Measurements from ENCODE around the gene BUB1.

BUB1 gene

GRCh38 chr2:110714452-110715224 lies 36.8 kb upstream of the BUB1 start:
- no peak for DNase-seq
- Histone ChIP-seq H3K9me3 (replicated peaks; ENCODE audit: insufficient read depth, low read length) (no peaks in the 10 kb centered on the region), H3K4me2 (ENCODE audit: low read depth, low read length) (no peak overlapping the region)

GRCh38 chr2:110713513-110714362 lies 35.9 kb upstream of the BUB1 start:
- Histone ChIP-seq H3K79me2 (ENCODE audit: low read length) (no peaks in the 10 kb centered on the region), H3K4me2 (ENCODE audit: low read depth, low read length) (peak overlapping the region; percentile 35), H3K27ac (ENCODE audit: low read length) (peak overlapping the region; percentile 71), H3K4me1 (ENCODE audit: low read length) (peaks cover 22% of the 10 kb centered on the region), H3K4me3 (ENCODE audit: low read length) (no peak overlapping the region), H3K36me3 (replicated peaks; ENCODE audit: insufficient read depth, low read length) (no peaks in the 10 kb centered on the region), H3F3A (ENCODE audit: insufficient read depth, low read length) (peaks cover 8% of the 10 kb centered on the region), H3K9ac (ENCODE audit: low read length) (peak overlapping the region; percentile 27; the same call in 1 of the 2 replicates), H3K27me3 (replicated peaks; ENCODE audit: insufficient read depth, low read length) (no peaks in the 10 kb centered on the region), H4K20me1 (ENCODE audit: insufficient read depth, low read length) (no peaks in the 10 kb centered on the region), H3K9me2 (replicated peaks; ENCODE audit: insufficient read depth, low read length) (no peaks in the 10 kb centered on the region), H3K9me3 (replicated peaks; ENCODE audit: insufficient read depth, low read length) (no peaks in the 10 kb centered on the region), H2AFZ (ENCODE audit: low read length) (peak overlapping the region; percentile 8)
- TF ChIP-seq CTCF (IDR thresholded peaks at IDR 0.05; ENCODE audit: low read length), result no peak
- no peak for TF ChIP-seq EZH2 (optimal IDR thresholded peaks at IDR 0.05; ENCODE audit: low read depth, low read length)
- TF ChIP-seq EZH2phosphoT487 (IDR thresholded peaks at IDR 0.05; ENCODE audit: low read length), result no peak
- DNase-seq, result peak; percentile 91

More at GRCh38 chr2:110714452-110715224, 36.8 kb upstream of the BUB1 start:
- Histone ChIP-seq H3K36me3 (replicated peaks; ENCODE audit: insufficient read depth, low read length) (no peaks in the 10 kb centered on the region), H2AFZ (ENCODE audit: low read length) (no peak overlapping the region), H3K4me3 (ENCODE audit: low read length) (no peak overlapping the region), H3K27me3 (replicated peaks; ENCODE audit: insufficient read depth, low read length) (no peaks in the 10 kb centered on the region), H3K4me1 (ENCODE audit: low read length) (peaks cover 22% of the 10 kb centered on the region), H4K20me1 (ENCODE audit: insufficient read depth, low read length) (no peaks in the 10 kb centered on the region), H3K79me2 (ENCODE audit: low read length) (no peaks in the 10 kb centered on the region), H3K27ac (ENCODE audit: low read length) (no peak overlapping the region), H3K9ac (ENCODE audit: low read length) (no peak overlapping the region), H3F3A (ENCODE audit: insufficient read depth, low read length) (peaks cover 8% of the 10 kb centered on the region), H3K9me2 (replicated peaks; ENCODE audit: insufficient read depth, low read length) (no peaks in the 10 kb centered on the region)
- TF ChIP-seq CTCF (IDR thresholded peaks at IDR 0.05; ENCODE audit: low read length) (no peak), EZH2phosphoT487 (IDR thresholded peaks at IDR 0.05; ENCODE audit: low read length) (no peak), EZH2 (optimal IDR thresholded peaks at IDR 0.05; ENCODE audit: low read depth, low read length) (no peak)

GRCh38 chr2:110712737-110713136 lies 34.9 kb upstream of the BUB1 start:
- Histone ChIP-seq H3K27me3 (replicated peaks; ENCODE audit: insufficient read depth, low read length) (no peaks in the 10 kb centered on the region), H2AFZ (ENCODE audit: low read length) (0 out of 2 replicates have a peak overlapping the region, but pooled peaks have one; percentile 8)
- TF ChIP-seq EZH2 (optimal IDR thresholded peaks at IDR 0.05; ENCODE audit: low read depth, low read length), result no peak
- no peak for TF ChIP-seq CTCF (IDR thresholded peaks at IDR 0.05; ENCODE audit: low read length)
- no peak for TF ChIP-seq EZH2phosphoT487 (IDR thresholded peaks at IDR 0.05; ENCODE audit: low read length)

More at GRCh38 chr2:110712737-110713136, 34.9 kb upstream of the BUB1 start:
- no peaks in the 10 kb centered on the region for H3K9me2 ChIP-seq (replicated peaks; ENCODE audit: insufficient read depth, low read length)
- H3K79me2 ChIP-seq (ENCODE audit: low read length), result no peaks in the 10 kb centered on the region
- peaks cover 22% of the 10 kb centered on the region for H3K4me1 ChIP-seq (ENCODE audit: low read length)
- H3K36me3 ChIP-seq (replicated peaks; ENCODE audit: insufficient read depth, low read length), result no peaks in the 10 kb centered on the region
- H3K4me3 ChIP-seq (ENCODE audit: low read length), result no peak overlapping the region
- no peaks in the 10 kb centered on the region for H4K20me1 ChIP-seq (ENCODE audit: insufficient read depth, low read length)
- no peaks in the 10 kb centered on the region for H3K9me3 ChIP-seq (replicated peaks; ENCODE audit: insufficient read depth, low read length)
- DNase-seq, result no peak
- no peak overlapping the region for H3K4me2 ChIP-seq (ENCODE audit: low read depth, low read length)
- no peak overlapping the region for H3K9ac ChIP-seq (ENCODE audit: low read length)
- peaks cover 8% of the 10 kb centered on the region for H3F3A ChIP-seq (ENCODE audit: insufficient read depth, low read length)
- H3K27ac ChIP-seq (ENCODE audit: low read length), result peak overlapping the region; percentile 71; the same call in 1 of the 2 replicates
